ENCODE results near the gene SLC22A25. TPM values are rescaled to one million over a fixed set of nuclear protein-coding genes. Genes with fewer than 3 reads are reported as not detected.

SLC22A25 gene
- total and polyA plus RNA-seq, 8 donors: not detected

DNA sequence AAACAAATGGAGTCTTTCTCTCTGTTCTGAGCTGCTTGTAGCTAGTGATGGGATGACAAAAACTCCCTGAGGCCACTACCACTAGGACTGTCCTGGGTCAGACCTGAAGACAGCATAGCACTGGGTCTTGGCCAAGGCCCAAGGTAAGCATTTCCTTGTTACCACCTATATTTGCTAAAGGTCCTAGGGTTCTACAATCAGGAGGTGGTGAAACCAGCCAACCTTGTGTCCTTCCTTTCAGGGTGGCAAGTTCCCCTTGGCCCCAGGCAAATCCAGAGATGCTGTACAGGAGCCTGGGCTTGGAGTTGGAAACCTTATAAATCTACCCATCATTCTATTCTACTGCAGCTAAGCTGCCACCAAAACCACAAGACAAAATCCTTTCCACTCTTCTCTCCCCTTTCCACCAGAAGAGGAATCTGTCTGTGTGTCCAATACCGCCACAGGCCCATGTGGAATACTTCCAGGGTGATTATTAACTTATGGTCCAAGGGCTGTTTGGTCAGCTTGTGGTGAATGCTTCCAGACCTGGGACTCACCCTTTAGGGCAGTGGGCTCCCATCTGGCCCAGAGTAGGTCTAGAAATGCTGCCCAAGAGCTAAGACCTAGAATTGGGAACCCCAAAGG, 16.8 kb downstream of the SLC22A25 start:
- no peak for DNase-seq
- no peaks in the 10 kb centered on the region for H3K9me3 ChIP-seq
- intact Hi-C loops (cut with DNase I; ENCODE audit: low total_unique reads): no loop called here
- TF ChIP-seq EP300 (IDR thresholded peaks at IDR 0.05) (no peak), POLR2AphosphoS5 (IDR thresholded peaks at IDR 0.05) (no peak), POLR2A (IDR thresholded peaks at IDR 0.05) (no peak)
- TF ChIP-seq, protein P1, sequence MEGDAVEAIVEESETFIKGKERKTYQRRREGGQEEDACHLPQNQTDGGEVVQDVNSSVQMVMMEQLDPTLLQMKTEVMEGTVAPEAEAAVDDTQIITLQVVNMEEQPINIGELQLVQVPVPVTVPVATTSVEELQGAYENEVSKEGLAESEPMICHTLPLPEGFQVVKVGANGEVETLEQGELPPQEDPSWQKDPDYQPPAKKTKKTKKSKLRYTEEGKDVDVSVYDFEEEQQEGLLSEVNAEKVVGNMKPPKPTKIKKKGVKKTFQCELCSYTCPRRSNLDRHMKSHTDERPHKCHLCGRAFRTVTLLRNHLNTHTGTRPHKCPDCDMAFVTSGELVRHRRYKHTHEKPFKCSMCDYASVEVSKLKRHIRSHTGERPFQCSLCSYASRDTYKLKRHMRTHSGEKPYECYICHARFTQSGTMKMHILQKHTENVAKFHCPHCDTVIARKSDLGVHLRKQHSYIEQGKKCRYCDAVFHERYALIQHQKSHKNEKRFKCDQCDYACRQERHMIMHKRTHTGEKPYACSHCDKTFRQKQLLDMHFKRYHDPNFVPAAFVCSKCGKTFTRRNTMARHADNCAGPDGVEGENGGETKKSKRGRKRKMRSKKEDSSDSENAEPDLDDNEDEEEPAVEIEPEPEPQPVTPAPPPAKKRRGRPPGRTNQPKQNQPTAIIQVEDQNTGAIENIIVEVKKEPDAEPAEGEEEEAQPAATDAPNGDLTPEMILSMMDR (IDR thresholded peaks at IDR 0.05): no peak
- no peak overlapping the region for H3K4me3 ChIP-seq
- H3K27ac ChIP-seq: no peak overlapping the region
- no peaks in the 10 kb centered on the region for H3K27me3 ChIP-seq
- no peaks in the 10 kb centered on the region for H3K36me3 ChIP-seq
- H3K4me1 ChIP-seq: no peaks in the 10 kb centered on the region
- 85 to 95% (median 90%) methylated on average over 1 of the region's 1 CpG for WGBS, 5 donors

DNA sequence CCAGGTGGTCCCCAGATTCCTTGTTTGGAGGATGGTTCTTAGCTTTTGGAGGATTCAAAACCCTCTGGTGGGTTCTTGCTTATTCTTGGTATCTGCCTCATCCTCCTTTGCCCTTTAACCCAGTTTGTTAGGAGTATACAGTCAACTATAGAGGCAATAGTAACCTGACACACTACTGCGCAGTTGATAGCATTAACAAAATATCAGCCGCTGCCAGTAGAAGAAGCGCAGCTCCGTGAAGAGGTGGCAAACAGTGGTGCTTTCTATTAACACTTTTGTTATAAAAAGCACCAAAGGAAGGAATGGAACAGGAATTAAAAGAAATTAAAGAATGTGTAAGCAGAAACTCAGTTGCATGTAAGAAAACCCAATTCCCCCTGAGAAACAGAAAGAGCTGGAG, 29.3 kb downstream of the SLC22A25 start:
- Histone ChIP-seq H3K27ac (no peak overlapping the region), H3K4me3 (no peak overlapping the region), H3K9me3 (no peaks in the 10 kb centered on the region), H3K27me3 (no peaks in the 10 kb centered on the region), H3K4me1 (no peaks in the 10 kb centered on the region), H3K36me3 (no peaks in the 10 kb centered on the region)
- no peak for DNase-seq
- 31 to 49% (median 43%) methylated on average over 4 of the region's 4 CpGs for WGBS, 5 donors
- intact Hi-C loops (cut with DNase I; ENCODE audit: low total_unique reads): loop anchor here (10.0 kb wide), 1 partner anchor 169 kb away; no protein-coding TSS in a partner anchor
- TF ChIP-seq EP300 (IDR thresholded peaks at IDR 0.05) (no peak), POLR2AphosphoS5 (IDR thresholded peaks at IDR 0.05) (no peak), POLR2A (IDR thresholded peaks at IDR 0.05) (no peak)
- TF ChIP-seq, protein P1 (IDR thresholded peaks at IDR 0.05): no peak

DNA sequence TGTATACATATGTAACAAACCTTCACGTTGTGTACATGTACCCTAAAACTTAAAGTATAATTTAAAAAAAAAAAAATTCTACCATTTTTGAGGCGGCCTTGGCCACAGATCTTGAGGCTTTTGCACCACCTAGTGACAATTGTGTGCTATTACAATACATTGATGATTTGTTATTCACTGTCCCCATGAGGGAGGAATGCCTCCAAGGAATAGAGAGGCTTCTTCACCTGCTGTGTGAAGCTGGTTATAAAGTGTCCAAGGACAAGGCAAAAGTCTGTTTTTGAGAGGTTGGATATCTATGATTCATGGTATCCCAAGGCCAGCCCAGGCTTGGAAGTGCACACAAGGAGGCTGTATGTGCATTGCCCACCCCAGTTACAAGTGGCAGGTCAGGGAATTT, 30.7 kb downstream of the SLC22A25 start:
- H3K9me3 ChIP-seq: no peaks in the 10 kb centered on the region
- DNase-seq: peak in 1 of 2 donors; percentile 38
- H3K27ac ChIP-seq: no peak overlapping the region
- no peak for TF ChIP-seq EP300 (IDR thresholded peaks at IDR 0.05)
- no peak for TF ChIP-seq POLR2A (IDR thresholded peaks at IDR 0.05)
- TF ChIP-seq, protein P1 (IDR thresholded peaks at IDR 0.05): peak in 3 of 7 experiments; percentile 25 to 38 (median 37)
- TF ChIP-seq POLR2AphosphoS5 (IDR thresholded peaks at IDR 0.05): no peak
- no peaks in the 10 kb centered on the region for H3K27me3 ChIP-seq
- intact Hi-C loops (cut with DNase I; ENCODE audit: low total_unique reads): loop anchor here (10.0 kb wide), 1 partner anchor 168 kb away; no protein-coding TSS in a partner anchor
- no peak overlapping the region for H3K4me3 ChIP-seq
- no peaks in the 10 kb centered on the region for H3K4me1 ChIP-seq
- H3K36me3 ChIP-seq: no peaks in the 10 kb centered on the region
- 0 to 4% (median 2%) methylated on average over 2 of the region's 2 CpGs for WGBS, 5 donors

DNA sequence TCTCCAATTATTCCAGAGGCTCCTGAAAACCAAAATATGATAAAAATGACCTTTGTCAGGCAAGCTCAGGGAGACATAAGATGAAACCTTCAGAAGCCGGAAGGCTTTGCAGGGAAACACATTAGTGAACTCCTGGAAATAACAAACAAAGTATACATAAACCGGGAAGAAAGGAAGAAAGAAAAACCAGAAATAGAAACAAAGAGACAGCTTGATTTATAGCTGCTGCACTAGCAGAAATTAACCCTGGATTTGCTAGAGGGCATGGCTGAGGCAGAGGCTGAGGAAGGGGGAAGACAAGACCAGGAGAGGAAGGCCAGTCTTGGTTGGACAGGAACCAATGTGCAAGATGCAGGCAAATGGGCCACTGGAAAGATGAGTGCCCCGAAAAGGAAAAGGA, 33.3 kb downstream of the SLC22A25 start:
- H3K27me3 ChIP-seq: no peaks in the 10 kb centered on the region
- 24 to 46% (median 36%) methylated on average over 3 of the region's 3 CpGs for WGBS, 5 donors
- intact Hi-C loops (cut with DNase I; ENCODE audit: low total_unique reads): loop anchor here (10.0 kb wide), 1 partner anchor 165 kb away; no protein-coding TSS in a partner anchor
- no peaks in the 10 kb centered on the region for H3K4me1 ChIP-seq
- TF ChIP-seq POLR2AphosphoS5 (IDR thresholded peaks at IDR 0.05): no peak
- TF ChIP-seq EP300 (IDR thresholded peaks at IDR 0.05): no peak
- H3K4me3 ChIP-seq: no peak overlapping the region
- H3K27ac ChIP-seq: no peak overlapping the region
- H3K9me3 ChIP-seq: peaks cover 0 to 5% (median 0%) of the 10 kb centered on the region in 4 donors
- DNase-seq: no peak
- H3K36me3 ChIP-seq: no peaks in the 10 kb centered on the region

Other genes starting within 250 kb of the SLC22A25 start
- not detected for gene SLC22A8, start 227.8 kb downstream of the SLC22A25 start, total RNA-seq
- not detected for gene SLC22A8, start 227.8 kb downstream of the SLC22A25 start, polyA plus RNA-seq
- not detected for gene SLC22A24, start 99.4 kb downstream of the SLC22A25 start, total RNA-seq
- not detected for gene SLC22A24, start 99.4 kb downstream of the SLC22A25 start, polyA plus RNA-seq
- gene SLC22A9, start 126.2 kb upstream of the SLC22A25 start, total RNA-seq: not detected
- gene SLC22A9, start 126.2 kb upstream of the SLC22A25 start, polyA plus RNA-seq: not detected
- 1 to 10 TPM in 2 of 5 donors, not detected in 3; 1.8 to 2.4 TPM for gene PLAAT5, start 247.6 kb upstream of the SLC22A25 start, total RNA-seq
- gene PLAAT5, start 247.6 kb upstream of the SLC22A25 start, polyA plus RNA-seq: 1 to 10 TPM; 1.1 to 1.9 (median 1.9) TPM

Measured in stomach (tissue), 9 donors.